SH-SY5Y (cell line): ENCODE data around the gene CYP27C1.

Source experiments
- GATA2 ChIP-seq: IDR thresholded peaks from 2 replicates; pipeline ENCODE4 v1.6.1; 2011; ENCODE audit warnings: mild to moderate bottlenecking, low read depth, low read length
- GATA3 ChIP-seq: IDR thresholded peaks from 2 replicates; pipeline ENCODE4 v1.6.1; 2011; ENCODE audit warnings: low read depth, mild to moderate bottlenecking, low read length, moderate library complexity

The CYP27C1 gene

DNA sequence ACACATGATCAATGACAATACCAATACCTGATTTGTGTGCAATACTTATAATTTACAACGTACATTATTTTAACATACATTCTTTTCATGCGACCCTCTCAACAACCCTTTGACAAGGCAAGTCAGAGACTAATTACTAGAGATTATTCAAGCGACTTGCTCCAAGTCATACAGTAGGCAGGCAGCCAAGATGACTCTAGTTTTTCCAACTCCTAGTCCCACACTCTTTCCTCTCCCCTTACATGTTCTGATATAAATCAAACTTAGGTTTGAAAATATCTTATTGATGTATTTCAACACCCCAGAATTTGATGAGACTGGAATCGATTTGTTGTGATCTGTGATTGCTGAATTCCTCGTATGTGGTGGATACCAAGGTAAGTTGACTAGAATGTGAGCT is 8.0 kb upstream of the CYP27C1 start:
- TF ChIP-seq GATA2 (no peak), GATA3 (no peak)

DNA sequence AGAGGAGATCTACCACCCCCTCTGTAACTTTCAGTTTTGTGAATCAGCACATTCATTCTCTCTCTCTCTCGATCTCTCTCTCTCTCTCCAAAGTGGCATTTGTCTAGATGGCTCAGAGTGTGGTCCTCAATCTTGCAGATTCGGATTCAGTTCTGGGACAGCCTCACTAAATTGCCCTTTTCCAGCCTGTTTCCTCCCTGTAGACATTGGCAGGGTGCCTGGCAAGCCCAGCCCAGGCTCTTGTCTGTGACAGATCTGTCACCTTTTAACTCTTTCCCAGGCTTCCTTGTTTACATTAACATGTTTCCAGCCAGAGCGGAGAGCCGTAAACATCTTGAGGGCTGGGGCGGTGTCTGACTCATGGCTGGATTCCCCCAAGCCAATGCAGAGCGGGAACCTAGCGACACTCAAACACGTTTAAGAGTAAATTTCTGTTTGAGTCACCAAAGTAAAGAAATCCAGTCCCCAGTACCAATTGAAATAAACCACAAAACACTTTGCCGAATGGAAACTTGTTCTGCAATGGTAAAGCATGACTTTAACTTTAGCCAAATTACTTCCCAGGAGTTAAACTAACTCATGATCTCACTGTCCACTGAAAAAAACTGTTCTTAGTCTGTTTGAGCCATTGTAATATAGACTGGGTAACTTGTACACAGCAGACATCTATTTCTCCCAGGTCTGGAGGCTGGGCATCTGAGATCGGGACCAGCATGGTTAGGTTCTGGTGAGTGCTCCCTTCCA is 6.6 kb upstream of the CYP27C1 start:
- no peak for TF ChIP-seq GATA2

DNA sequence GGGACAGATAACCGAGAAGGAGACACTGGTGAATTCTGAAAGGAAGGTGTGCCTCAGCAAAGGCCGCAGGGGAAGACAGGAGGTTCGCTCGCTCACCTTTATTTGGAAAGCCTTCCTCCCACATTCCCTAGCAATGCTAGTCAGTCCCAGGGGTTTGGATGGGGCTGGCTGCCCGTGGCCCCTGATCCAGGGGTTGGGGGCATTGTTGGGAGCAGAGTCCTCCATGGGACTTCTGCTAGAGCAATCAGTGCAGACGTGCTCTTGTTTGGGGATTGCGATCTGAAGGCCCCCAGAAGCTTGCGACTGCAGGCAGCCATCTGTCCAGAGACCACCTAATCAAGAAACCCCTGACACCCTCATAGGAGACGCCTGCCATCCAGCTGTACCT is 6.0 kb upstream of the CYP27C1 start:
- no peak for TF ChIP-seq GATA2
- no peak for TF ChIP-seq GATA3

GRCh38 chr2:127225186-127225960 is 5.3 kb upstream of the CYP27C1 start:
- no peak for TF ChIP-seq GATA2
- TF ChIP-seq GATA3 = no peak

- TF ChIP-seq GATA2 (no peak), GATA3 (no peak)
Observed at GRCh38 chr2:127220768-127221527, 849 bp upstream of the CYP27C1 start.

DNA sequence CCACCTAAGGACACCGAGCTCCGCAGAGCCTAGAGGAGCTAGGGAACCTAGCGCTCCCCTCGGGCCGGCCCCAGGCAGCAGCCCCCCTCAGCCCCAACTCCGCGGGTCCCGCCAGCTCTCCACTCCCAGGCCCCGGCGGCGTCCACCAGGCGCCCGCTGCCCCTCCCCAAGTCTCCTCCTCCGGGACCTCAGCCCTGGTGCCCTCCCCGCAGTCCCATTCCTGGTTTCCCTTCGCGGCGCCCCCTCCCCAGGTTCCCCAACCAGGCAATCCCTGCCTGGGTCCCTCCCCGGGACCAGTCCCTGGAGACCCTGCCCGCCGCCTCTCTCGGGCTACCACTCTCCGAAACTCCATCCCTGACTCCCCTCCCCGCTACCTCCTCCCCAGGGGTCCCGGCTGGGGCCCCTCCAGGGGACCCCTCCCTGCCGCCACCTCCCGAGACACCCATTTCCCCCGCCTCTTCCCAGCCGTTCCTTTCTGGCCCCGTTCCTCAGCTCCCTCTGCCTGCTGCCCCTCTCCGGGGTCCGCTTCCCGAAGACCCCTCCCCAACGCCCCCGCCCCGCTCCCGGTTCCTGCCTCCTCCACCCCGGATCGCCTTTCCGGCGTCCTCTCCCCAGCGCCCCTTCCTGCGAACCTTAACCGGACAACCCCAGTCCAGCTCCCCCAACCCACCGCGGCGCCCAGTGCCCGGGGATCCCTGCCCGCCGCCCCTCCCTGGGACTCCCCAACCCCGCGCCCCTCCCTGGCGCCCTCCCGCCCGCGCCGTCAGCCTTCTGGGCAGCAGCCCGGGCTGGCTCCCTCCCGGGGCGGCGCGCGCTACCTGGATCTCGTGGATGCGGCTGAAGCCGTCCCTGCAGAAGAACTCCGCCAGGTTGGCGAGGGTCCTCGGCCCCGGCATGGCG is 678 bp downstream of the CYP27C1 start:
- no peak for TF ChIP-seq GATA3
- TF ChIP-seq GATA2 = no peak

DNA sequence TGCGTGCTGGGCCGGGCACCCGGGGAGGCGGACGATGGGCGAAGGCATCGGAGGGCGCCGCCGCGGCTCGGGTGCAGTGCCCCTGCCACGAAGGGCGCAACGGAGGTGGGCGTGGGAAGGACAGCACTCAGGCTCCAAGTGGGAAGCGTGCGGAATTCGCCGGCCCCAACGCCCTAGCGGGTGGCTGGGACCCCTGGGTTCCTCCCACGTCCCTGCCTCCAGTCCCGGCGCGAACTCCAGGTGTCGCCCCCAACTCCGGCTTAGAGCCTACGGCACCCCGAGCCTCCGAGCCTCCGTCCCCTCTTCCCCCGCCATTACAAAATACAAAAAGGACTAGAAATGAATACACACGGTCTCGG is 1.3 kb downstream of the CYP27C1 start:
- TF ChIP-seq GATA3 (no peak), GATA2 (no peak)

DNA sequence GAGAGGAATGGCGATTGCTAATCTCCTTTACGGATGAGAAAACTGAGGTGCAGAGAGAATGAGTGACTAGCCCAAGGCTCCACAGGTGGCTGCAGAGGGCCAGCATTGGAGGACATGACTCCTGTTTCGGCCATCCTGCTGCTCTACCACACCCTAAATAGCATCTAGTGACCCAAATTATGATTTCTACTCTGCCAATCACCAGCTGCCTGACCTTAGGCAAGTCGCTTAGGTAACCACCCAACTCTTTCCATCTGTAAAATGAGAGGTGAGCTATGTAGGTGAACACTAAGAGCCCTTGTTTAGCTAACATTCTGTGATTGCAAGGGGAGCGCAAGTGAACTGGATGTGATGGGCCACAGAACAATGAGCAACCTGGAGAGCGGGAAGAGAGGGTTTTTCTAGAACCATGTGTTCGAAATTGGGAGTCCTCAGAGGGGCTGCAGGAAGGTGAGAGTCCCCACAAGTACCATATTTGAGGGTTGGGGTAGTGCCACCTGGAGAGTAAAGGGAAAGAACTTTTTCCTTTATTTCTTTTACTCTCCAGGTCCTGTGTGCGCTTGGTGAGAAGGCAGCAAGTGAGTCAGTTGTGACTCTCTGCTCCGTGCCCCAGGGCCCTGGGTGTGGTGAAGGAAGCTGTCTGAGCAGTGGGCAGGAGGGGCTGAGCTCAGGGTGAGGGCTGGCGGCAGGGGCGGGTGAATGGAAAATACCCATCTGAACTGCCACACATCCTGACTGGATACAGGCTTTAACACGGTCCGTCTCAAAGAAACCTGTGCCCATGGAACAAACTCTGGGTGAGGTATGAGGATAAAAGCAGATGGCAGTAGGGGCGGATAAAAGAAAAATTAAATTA is 2.4 kb downstream of the CYP27C1 start:
- no peak for TF ChIP-seq GATA3

DNA sequence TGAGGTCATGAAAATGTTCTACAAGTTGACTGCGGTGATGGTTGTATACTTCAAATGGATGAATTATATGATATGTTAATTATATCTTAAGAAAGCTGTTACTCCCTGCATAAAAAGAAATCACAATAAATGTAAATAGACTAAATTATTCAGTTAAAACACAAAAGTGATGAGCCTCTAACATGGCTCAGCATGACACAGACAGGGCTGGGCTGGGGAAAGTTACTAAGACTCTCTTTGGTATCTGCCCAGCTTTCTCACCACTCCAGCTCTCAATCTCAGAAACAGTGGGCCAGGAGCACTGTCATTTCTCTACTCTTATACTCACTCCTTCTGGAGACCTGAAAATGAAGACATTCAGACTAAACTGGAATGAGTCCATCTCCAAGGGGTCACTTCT is 3.5 kb downstream of the CYP27C1 start:
- no peak for TF ChIP-seq GATA2
- TF ChIP-seq GATA3 = no peak

DNA sequence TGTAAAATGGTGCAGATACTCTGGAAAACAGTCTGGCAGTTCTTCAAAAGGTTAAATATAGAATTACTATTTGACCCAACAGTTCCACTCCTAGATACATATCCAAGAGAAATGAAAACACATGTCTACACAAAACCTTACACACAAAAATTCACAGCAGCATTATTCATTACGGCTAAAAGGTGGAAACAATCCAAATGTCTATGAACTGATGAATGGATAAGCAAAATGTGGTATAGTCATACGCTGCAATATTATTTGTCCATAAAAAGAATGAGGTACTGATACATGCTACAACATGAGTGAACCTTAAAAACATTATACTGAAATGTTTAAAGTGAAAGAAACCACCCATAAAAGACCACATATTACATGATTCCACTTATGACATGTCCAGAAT is 4.0 kb downstream of the CYP27C1 start:
- TF ChIP-seq GATA3 (no peak), GATA2 (no peak)

GRCh38 chr2:127208313-127208712 is 11.8 kb downstream of the CYP27C1 start:
- TF ChIP-seq GATA2 (no peak), GATA3 (no peak)

- TF ChIP-seq GATA3 (no peak), GATA2 (no peak)
Observed at GRCh38 chr2:127205218-127206125, 14.6 kb downstream of the CYP27C1 start.

DNA sequence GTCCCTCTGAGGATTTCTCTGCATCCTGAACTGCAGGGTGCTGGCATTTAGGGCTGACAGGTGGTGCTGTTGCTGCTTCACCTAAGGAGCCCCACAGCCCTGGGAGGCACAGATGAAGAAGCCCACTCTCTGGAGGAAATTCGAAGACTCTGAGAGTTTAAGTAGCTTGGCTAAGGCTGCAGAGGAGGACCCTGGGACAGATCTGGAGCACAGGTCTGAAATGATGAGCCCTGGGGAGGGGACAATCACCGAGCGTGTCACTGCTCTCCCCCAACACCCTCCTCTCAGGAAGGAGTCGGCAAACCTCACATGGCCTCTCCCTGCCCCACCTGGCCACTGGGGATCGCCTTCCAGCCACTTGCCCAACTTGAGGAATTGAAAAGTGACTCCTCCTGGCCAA is 18.6 kb downstream of the CYP27C1 start:
- TF ChIP-seq GATA2 = no peak
- TF ChIP-seq GATA3 = no peak
